ENCODE results near the gene LBP. TPM values are rescaled to one million over a fixed set of nuclear protein-coding genes. Genes with fewer than 3 reads are reported as not detected.

The LBP gene
- total RNA-seq: under 1 TPM; 0.10 to 0.18 (median 0.14) TPM

GRCh38 chr20:38346247-38346651 is at the start of gene LBP:
Gene LBP, plus strand, starts transcription at chr20:38346482. Its CDS starts 35 bp downstream, at chr20:38346517.
- no peaks in the 10 kb centered on the region for H3K4me1 Mint-ChIP-seq (ENCODE audit: low read depth)
- H3K27me3 Mint-ChIP-seq (ENCODE audit: low read depth): peaks cover 5% of the 10 kb centered on the region
- no peaks in the 10 kb centered on the region for H3K36me3 Mint-ChIP-seq (ENCODE audit: insufficient read depth)
- ATAC-seq (no peak), DNase-seq (no peak)
- no peak within 1 kb of the TSS for H3K4me3 Mint-ChIP-seq
- no peaks in the 10 kb centered on the region for H3K9me3 Mint-ChIP-seq

- H3K27me3 Mint-ChIP-seq (ENCODE audit: low read depth): peaks cover 33% of the 10 kb centered on the region
- no peaks in the 10 kb centered on the region for H3K9me3 Mint-ChIP-seq
- H3K4me3 Mint-ChIP-seq: no peak overlapping the region
- no peak for DNase-seq
- H3K4me1 Mint-ChIP-seq (ENCODE audit: low read depth): no peaks in the 10 kb centered on the region
- no peak for ATAC-seq
- no peaks in the 10 kb centered on the region for H3K36me3 Mint-ChIP-seq (ENCODE audit: insufficient read depth)
Observed at GRCh38 chr20:38297916-38298674, 48.2 kb upstream of the LBP start.

GRCh38 chr20:38298768-38299288 is 47.5 kb upstream of the LBP start:
- no peaks in the 10 kb centered on the region for H3K36me3 Mint-ChIP-seq (ENCODE audit: insufficient read depth)
- H3K27me3 Mint-ChIP-seq (ENCODE audit: low read depth): peaks cover 40% of the 10 kb centered on the region
- H3K4me3 Mint-ChIP-seq: no peak overlapping the region
- no peaks in the 10 kb centered on the region for H3K9me3 Mint-ChIP-seq
- ATAC-seq (no peak), DNase-seq (no peak)
- H3K4me1 Mint-ChIP-seq (ENCODE audit: low read depth): peaks cover 5% of the 10 kb centered on the region

GRCh38 chr20:38299963-38300362 is 46.3 kb upstream of the LBP start:
- H3K9me3 Mint-ChIP-seq: no peaks in the 10 kb centered on the region

GRCh38 chr20:38300438-38300837 is 45.8 kb upstream of the LBP start:
- H3K27me3 Mint-ChIP-seq (ENCODE audit: low read depth): peaks cover 50% of the 10 kb centered on the region
- DNase-seq (no peak), ATAC-seq (no peak)
- H3K36me3 Mint-ChIP-seq (ENCODE audit: insufficient read depth): no peaks in the 10 kb centered on the region
- peaks cover 12% of the 10 kb centered on the region for H3K4me1 Mint-ChIP-seq (ENCODE audit: low read depth)
- H3K4me3 Mint-ChIP-seq: no peak overlapping the region
- H3K9me3 Mint-ChIP-seq: no peaks in the 10 kb centered on the region

More at GRCh38 chr20:38299963-38300362, 46.3 kb upstream of the LBP start:
- DNase-seq: no peak
- Mint-ChIP-seq H3K4me3 (no peak overlapping the region), H3K27me3 (ENCODE audit: low read depth) (peaks cover 49% of the 10 kb centered on the region), H3K4me1 (ENCODE audit: low read depth) (peaks cover 12% of the 10 kb centered on the region), H3K36me3 (ENCODE audit: insufficient read depth) (no peaks in the 10 kb centered on the region)
- ATAC-seq: no peak

GRCh38 chr20:38301309-38301708 is 45.0 kb upstream of the LBP start:
- no peak overlapping the region for H3K4me3 Mint-ChIP-seq
- H3K9me3 Mint-ChIP-seq: no peaks in the 10 kb centered on the region
- no peak for DNase-seq
- no peaks in the 10 kb centered on the region for H3K36me3 Mint-ChIP-seq (ENCODE audit: insufficient read depth)
- ATAC-seq: no peak
- H3K27me3 Mint-ChIP-seq (ENCODE audit: low read depth): peaks cover 54% of the 10 kb centered on the region
- peaks cover 12% of the 10 kb centered on the region for H3K4me1 Mint-ChIP-seq (ENCODE audit: low read depth)

- peaks cover 61% of the 10 kb centered on the region for H3K27me3 Mint-ChIP-seq (ENCODE audit: low read depth)
Observed at GRCh38 chr20:38302786-38303185, 43.5 kb upstream of the LBP start.

GRCh38 chr20:38303908-38304379 is 42.3 kb upstream of the LBP start, which contains the start of gene BPI:
Gene BPI, plus strand, starts transcription at chr20:38304156. Its CDS starts 68 bp downstream, at chr20:38304224.
- H3K27me3 Mint-ChIP-seq (ENCODE audit: low read depth): peaks cover 65% of the 10 kb centered on the region
- H3K4me1 Mint-ChIP-seq (ENCODE audit: low read depth): peaks cover 12% of the 10 kb centered on the region
- DNase-seq: no peak
- no peak within 1 kb of the TSS for H3K4me3 Mint-ChIP-seq
- ATAC-seq: peak; percentile 21 to 40
- no peaks in the 10 kb centered on the region for H3K36me3 Mint-ChIP-seq (ENCODE audit: insufficient read depth)
- no peaks in the 10 kb centered on the region for H3K9me3 Mint-ChIP-seq

More at GRCh38 chr20:38302786-38303185, 43.5 kb upstream of the LBP start:
- ATAC-seq (no peak), DNase-seq (no peak)
- no peaks in the 10 kb centered on the region for H3K36me3 Mint-ChIP-seq (ENCODE audit: insufficient read depth)
- H3K4me1 Mint-ChIP-seq (ENCODE audit: low read depth): peaks cover 12% of the 10 kb centered on the region
- H3K4me3 Mint-ChIP-seq: no peak overlapping the region
- H3K9me3 Mint-ChIP-seq: no peaks in the 10 kb centered on the region

GRCh38 chr20:38304845-38305447 is 41.3 kb upstream of the LBP start:
- Mint-ChIP-seq H3K36me3 (ENCODE audit: insufficient read depth) (no peaks in the 10 kb centered on the region), H3K9me3 (no peaks in the 10 kb centered on the region), H3K4me3 (no peak overlapping the region), H3K27me3 (ENCODE audit: low read depth) (peaks cover 69% of the 10 kb centered on the region), H3K4me1 (ENCODE audit: low read depth) (peaks cover 12% of the 10 kb centered on the region)
- DNase-seq (no peak), ATAC-seq (no peak)

- Mint-ChIP-seq H3K36me3 (ENCODE audit: insufficient read depth) (no peaks in the 10 kb centered on the region), H3K27me3 (ENCODE audit: low read depth) (peaks cover 67% of the 10 kb centered on the region), H3K9me3 (no peaks in the 10 kb centered on the region), H3K4me3 (no peak overlapping the region), H3K4me1 (ENCODE audit: low read depth) (peaks cover 12% of the 10 kb centered on the region)
- ATAC-seq (no peak), DNase-seq (no peak)
Observed at GRCh38 chr20:38305541-38305940, 40.7 kb upstream of the LBP start.

GRCh38 chr20:38306379-38306778 is 39.9 kb upstream of the LBP start:
- Mint-ChIP-seq H3K36me3 (ENCODE audit: insufficient read depth) (no peaks in the 10 kb centered on the region), H3K4me1 (ENCODE audit: low read depth) (peaks cover 12% of the 10 kb centered on the region), H3K4me3 (no peak overlapping the region), H3K27me3 (ENCODE audit: low read depth) (peaks cover 62% of the 10 kb centered on the region), H3K9me3 (no peaks in the 10 kb centered on the region)
- no peak for ATAC-seq
- no peak for DNase-seq

GRCh38 chr20:38307371-38308046 is 38.8 kb upstream of the LBP start:
- no peaks in the 10 kb centered on the region for H3K36me3 Mint-ChIP-seq (ENCODE audit: insufficient read depth)
- no peak for ATAC-seq
- peaks cover 62% of the 10 kb centered on the region for H3K27me3 Mint-ChIP-seq (ENCODE audit: low read depth)
- no peak overlapping the region for H3K4me3 Mint-ChIP-seq
- no peaks in the 10 kb centered on the region for H3K9me3 Mint-ChIP-seq
- H3K4me1 Mint-ChIP-seq (ENCODE audit: low read depth): peaks cover 12% of the 10 kb centered on the region
- no peak for DNase-seq

GRCh38 chr20:38308047-38308438 is 38.2 kb upstream of the LBP start:
- Mint-ChIP-seq H3K27me3 (ENCODE audit: low read depth) (peaks cover 59% of the 10 kb centered on the region), H3K9me3 (no peaks in the 10 kb centered on the region)

GRCh38 chr20:38308447-38308846 is 37.8 kb upstream of the LBP start:
- Mint-ChIP-seq H3K4me1 (ENCODE audit: low read depth) (peaks cover 10% of the 10 kb centered on the region), H3K27me3 (ENCODE audit: low read depth) (peaks cover 55% of the 10 kb centered on the region), H3K4me3 (no peak overlapping the region), H3K9me3 (no peaks in the 10 kb centered on the region), H3K36me3 (ENCODE audit: insufficient read depth) (no peaks in the 10 kb centered on the region)
- ATAC-seq (no peak), DNase-seq (no peak)

More at GRCh38 chr20:38308047-38308438, 38.2 kb upstream of the LBP start:
- H3K36me3 Mint-ChIP-seq (ENCODE audit: insufficient read depth): no peaks in the 10 kb centered on the region
- H3K4me3 Mint-ChIP-seq: no peak overlapping the region
- DNase-seq (no peak), ATAC-seq (no peak)
- H3K4me1 Mint-ChIP-seq (ENCODE audit: low read depth): peaks cover 12% of the 10 kb centered on the region
